ENCODE results near the gene TESK2.
A peak's percentile ranks its signal among the peaks of the same experiment; 100 is the strongest.
"Not testable (repeated sequence)": the region's sequence is repeated elsewhere in the genome, so short reads cannot be mapped to it uniquely, and the experiment has no call there.

The TESK2 gene

DNA sequence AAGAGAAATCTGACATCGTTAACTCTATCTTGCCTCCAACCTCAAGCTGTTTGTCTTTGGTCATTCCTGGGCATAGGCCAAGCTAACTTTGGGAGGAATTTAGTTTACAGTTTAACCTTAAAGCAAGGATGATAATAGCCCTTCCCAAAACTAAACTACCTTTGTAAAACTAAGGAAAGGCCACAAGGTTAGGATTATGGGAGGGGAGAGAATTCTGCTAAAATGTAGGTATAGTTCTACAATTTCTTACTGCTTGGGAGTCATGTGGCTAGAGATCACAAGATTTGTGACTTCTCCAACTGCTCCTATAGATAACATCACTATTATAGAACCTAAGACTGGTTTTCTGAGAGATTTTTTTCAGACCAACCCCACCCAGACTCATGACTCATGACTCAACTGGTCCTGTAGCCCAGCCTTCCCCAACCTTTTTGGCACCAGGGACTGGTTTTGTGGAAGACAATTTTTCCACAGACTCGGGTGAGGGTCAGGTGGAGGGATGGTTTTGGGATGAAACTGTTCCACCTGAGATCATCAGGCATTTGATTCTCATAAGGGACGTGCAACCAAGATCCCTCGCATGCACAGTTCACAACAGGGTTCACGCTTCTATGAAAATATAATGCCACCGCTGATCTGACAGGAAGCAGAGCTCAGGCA, 80.0 kb downstream of the TESK2 start:
- no peak for DNase-seq

GRCh38 chr1:45409276-45409675, 81.7 kb downstream of the TESK2 start:
- DNase-seq: no peak

DNA sequence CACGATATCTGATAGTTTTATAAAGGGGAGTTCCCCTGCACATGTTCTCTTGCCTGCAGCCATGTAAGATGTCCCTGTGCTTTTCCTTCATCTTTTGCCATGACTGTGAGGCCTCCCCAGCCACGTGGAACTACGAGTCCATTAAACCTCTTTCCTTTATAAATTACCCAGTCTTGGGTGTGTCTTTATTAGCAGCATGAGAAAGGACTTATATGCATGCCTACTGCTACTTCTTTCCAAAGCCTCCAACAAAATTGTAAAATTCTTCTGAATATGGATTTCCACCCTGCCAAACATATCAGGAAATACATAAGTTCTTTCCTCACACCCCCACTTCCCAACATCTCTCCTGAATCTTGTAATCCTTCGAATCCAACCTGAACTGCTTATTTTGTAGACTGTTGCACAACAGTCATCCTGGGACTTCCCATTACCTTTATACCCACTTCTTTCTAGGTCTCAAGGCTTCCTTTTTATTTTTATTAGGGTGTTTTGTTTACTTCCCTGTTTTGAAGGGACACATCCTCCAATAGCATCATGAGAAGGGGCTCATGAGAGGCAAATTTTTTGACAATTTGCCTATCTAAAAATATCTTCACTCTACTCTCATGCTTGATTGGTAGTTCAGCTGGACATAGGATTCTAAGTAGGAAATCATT, 83.2 kb downstream of the TESK2 start:
- DNase-seq: no peak

DNA sequence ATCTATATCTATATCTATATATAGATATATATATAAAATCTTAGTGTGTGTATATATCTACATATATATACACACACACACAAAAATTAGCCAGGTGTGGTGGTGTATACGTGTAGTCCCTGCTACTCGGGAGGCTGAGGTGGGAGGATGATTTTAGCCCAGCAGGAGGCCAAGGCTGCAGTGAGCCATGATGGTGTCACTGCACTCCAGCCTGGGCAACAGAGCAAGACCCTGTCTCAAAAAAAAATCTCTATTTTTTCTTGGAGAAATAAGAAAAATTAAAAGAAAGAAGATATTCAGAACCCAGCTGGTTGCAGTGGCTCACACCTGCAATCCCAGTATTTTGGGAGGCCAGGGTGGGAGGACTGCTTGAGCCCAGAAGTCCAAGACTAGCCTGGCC, 85.3 kb downstream of the TESK2 start:
- no peak for DNase-seq

- DNase-seq: no peak
These were observed 87.2 kb downstream of the TESK2 start for GRCh38 chr1:45403718-45404117.

DNA sequence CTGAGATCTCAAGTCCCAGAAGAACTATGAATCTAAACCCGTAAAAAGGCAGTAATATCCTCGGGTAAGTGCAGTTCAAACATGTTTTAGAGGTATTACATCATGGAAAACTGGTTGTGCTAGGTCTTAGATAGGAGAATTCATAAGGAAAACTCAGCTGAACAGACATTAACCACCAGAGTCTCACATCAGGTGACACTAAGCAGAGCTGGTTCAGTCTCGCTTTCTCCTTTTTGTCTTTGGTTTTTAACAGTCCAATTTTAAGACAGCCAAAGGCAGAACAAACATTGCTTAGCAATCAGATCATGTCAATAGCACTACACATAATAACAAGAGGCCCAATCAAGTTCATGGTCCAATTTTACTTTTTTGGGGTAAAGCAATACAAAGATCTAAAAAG, 87.7 kb downstream of the TESK2 start:
- no peak for DNase-seq

DNA sequence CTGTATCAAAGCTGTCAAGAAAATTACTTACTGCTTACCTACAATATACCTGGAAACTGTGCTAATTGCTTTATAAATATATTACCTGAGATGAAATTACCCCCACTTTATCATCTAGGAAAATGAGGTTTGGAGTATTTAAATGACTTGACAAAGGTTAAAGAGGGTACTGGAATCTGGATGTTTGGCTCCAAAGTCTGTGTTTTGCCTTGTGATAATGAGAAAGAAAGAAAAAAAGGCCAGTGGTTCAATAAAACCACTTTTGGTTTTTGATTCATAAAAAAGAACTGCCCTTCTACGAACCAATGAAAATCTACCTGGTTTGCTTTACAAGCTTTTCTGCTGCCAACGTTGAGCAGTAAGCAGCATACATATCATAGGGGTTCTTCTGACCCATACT, 89.4 kb downstream of the TESK2 start:
- no peak for DNase-seq

GRCh38 chr1:45400049-45400448, 90.9 kb downstream of the TESK2 start:
- DNase-seq: no peak

GRCh38 chr1:45397285-45397684, 93.7 kb downstream of the TESK2 start:
- no peak for DNase-seq

DNA sequence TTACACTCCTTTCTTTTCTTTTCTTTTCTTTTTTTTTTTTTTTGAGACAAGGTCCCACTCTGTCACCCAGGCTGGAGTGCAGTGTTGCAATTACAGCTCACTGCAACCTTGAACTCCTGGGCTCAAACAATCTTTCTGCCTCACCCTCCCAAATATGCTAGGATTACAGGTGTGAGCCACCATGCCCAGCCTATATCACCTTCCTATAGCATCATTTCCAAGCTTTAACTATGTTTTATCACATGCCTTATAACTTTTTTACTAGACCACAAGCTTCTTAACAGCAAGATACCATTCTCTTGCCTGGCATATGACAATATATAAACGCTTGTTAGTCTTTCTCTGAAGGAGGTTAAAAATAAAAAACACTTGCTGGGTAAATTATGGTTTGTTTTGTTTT, 95.4 kb downstream of the TESK2 start:
- DNase-seq: no peak

- DNase-seq: no peak
These were observed 95.9 kb downstream of the TESK2 start for GRCh38 chr1:45395051-45395450.

DNA sequence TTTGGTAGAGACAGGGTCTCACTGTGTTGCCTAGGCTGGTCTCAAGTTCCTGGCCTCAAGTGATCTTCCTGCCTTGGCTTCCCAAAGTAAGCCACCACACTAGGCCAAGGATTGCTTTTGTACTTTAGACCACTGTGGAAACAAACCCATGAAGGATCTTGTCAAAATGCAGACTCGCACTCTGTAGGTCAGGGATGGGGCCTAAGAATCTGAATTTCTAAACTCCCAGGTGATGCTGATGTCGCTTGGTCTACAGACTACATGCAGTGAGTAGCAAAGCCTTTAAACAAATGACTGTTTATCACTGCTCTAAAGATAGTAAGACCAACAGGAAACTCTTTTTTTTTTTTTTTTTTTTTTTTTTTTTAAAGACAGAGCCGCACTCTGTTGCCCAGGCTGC, 96.6 kb downstream of the TESK2 start:
- no peak for DNase-seq

- DNase-seq: no peak
These were observed 97.2 kb downstream of the TESK2 start for GRCh38 chr1:45393718-45394302.

DNA sequence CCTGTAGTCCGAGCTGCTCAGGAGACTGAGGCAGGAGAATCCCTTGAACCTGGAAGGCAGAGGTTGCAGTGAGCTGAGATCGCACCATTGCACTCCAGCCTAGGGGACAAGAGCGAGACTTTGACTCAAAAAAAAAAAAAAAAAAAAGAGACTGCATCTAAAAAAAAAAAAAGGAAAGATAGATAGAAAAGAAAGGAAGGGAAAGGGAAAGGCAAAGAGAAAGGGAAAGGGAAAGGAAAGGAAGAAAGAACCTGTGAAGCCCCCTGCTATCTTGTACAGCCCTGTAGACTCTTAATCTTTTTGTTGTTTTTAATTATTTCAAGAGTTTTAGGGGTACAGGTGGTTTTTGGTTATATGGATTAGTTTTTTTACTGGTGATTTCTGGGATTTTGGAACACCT, 104.7 kb downstream of the TESK2 start:
- DNase-seq: no peak

DNA sequence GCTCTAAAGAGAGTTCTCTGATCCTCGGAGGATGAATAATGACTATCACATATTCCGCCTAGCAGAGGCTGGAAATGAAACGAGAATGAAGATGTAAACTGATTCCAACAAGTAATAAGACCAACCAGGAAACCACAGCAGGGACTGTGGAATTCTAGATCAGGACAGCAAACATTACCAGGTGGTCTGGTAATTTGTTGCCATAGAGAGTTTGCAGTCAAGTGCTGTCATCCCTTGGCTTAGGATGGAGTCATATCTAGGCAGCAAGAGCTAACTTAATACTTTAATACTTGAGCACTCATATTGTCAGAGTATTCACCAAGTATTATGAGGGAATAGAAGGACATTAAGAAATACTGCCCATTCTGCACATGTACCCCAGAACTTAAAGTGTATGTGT, 105.7 kb downstream of the TESK2 start:
- DNase-seq: peak; percentile 82

- not testable (repeated sequence) for DNase-seq
These were observed 106.8 kb downstream of the TESK2 start for GRCh38 chr1:45384213-45384612.

DNA sequence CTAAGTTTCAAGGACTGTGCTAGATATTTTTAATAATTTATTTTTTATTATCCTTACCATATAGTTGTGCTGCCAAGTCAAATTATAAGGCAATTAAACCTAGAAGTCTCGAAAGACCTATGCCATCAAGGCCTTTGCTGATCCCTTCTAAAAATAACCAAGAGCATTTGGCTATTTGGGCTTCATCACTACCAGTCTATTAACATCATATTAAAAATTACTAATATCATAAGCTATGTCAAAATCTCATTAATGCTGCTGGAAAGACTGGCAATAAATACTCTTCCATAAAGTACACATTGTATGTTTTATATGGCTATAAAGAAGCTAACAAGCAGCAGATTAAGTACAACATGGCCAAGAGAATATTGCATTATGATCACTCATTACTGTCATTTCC, 107.8 kb downstream of the TESK2 start:
- DNase-seq: no peak

GRCh38 chr1:45381243-45381642, 109.7 kb downstream of the TESK2 start:
- no peak for DNase-seq

DNA sequence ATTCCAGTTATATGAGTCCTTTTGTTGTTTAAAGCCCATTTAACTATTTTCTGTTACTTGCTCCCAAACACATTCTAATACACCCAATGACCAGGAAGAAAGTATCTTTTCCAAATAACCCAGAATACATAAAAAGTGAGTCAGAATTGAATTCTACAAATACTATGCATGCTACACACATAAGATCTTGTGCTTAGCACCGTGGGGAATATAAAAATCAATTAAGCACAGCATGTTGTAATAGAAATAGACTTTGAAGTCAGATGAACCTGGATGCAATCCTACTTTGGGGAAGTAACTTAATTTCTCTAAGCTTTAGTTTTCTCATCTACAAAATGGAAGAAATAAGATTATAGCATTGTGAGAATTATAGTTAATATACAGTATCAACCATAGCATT, 110.2 kb downstream of the TESK2 start:
- no peak for DNase-seq

DNA sequence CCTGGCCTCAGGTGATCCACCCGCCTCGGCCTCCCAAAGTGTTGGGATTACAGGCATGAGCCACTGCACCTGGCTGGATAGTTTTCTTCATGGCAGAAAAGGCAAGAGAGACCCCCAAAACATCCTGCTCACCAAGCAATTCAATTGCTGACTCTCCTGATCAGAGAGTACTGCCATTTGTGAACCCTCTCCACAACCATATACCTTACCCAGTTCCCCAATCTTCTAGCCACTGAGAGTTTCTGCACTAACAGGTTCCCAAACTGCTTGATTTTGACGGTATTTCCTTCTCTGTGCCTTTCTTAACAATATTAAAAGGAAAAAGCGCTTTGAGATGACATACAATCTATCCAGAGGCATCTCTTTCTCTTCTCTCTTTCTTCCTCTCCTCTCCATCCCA, 110.8 kb downstream of the TESK2 start:
- DNase-seq: no peak

- DNase-seq: no peak
These were observed 111.4 kb downstream of the TESK2 start for GRCh38 chr1:45379524-45379923.

- no peak for DNase-seq
These were observed 112.8 kb downstream of the TESK2 start for GRCh38 chr1:45378184-45378583.

DNA sequence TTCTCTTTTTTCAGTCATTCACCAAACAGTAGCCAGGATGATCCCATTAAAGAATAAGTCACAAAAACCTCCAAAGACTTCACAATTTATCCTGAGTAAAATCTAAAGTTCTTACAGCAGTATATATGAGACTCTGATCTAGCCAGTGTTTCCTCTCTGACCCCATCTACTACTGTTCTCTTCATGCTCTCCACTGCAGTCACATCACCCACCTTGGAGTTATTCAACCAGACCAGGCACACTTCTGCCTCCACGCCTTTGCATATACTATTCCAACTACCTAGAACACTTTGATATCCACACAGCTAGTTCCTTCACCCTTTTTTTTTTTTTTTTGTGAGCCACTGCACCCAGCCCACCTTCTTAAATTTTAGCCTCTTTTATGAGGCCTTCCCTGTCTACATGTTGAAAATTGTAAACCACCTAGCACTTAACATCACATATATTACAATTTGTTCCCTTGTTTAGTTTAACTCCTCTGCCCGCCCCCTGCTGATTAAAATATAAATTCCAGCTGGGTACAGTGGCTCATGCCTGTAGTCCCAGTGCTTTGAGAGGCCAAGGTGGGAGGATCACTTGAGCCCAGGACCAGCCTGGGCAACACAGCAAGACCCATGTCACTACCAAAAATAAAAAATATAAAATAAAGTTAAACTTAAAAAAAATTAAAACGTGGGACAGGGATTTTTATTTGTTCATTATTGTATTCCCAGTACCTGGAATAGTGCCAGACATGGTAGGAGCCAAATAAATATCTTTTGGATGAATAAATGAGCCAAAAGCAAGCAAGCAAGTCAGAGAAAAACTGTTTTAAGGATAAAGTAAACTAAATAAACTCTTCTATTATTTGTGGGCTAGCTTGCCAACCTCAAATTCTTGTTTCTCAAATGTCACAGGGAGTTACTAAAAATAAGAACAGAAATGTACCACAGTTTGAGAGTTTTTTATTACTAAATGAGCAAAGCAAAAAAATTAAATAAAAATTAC, 115.6 kb downstream of the TESK2 start:
- no peak for DNase-seq
